ENCODE measurements around the gene GABRB1. TPM values are rescaled to one million over a fixed set of nuclear protein-coding genes. Genes with fewer than 3 reads are reported as not detected.

GABRB1 gene
- polyA plus RNA-seq, 3 donors, result not detected

- Histone ChIP-seq H3K9ac (ENCODE audit: insufficient read depth, low read length, poor library complexity, severe bottlenecking) (no peak overlapping the region), H3K9me3 (replicated peaks in 1 of 2; ENCODE audit: control insufficient read depth in 1 of 2, insufficient read depth in 1 of 2, low read length in 2 of 2) (no peaks in the 10 kb centered on the region), H3K4me1 (ENCODE audit: control insufficient read depth in 1 of 2, insufficient read depth in 2 of 2, low read length in 2 of 2) (no peaks in the 10 kb centered on the region), H3K4me2 (replicated peaks; ENCODE audit: extremely low read depth, low read length, poor library complexity, severe bottlenecking) (no peak overlapping the region), H3K79me2 (ENCODE audit: insufficient read depth, low read length) (no peaks in the 10 kb centered on the region), H2AFZ (ENCODE audit: insufficient read depth, low read depth, low read length, poor library complexity, severe bottlenecking) (no peak overlapping the region), H3K27me3 (ENCODE audit: control insufficient read depth in 2 of 2, insufficient read depth in 2 of 2, low read length in 2 of 2) (peaks cover 0 to 8% of the 10 kb centered on the region in 2 donors), H3K4me3 (replicated peaks in 1 of 3; ENCODE audit: low read depth in 2 of 3, low read length in 3 of 3) (no peak overlapping the region), H4K20me1 (ENCODE audit: insufficient read depth, low read length) (no peaks in the 10 kb centered on the region), H3K36me3 (replicated peaks in 1 of 2; ENCODE audit: control insufficient read depth in 1 of 2, insufficient read depth in 2 of 2, low read length in 2 of 2) (no peaks in the 10 kb centered on the region), H3K27ac (ENCODE audit: low read depth in 1 of 2, low read length in 2 of 2) (no peak overlapping the region)
- Mint-ChIP-seq H3K9me3 (peaks cover 0 to 5% (median 0%) of the 10 kb centered on the region in 7 donors), H3K27me3 (ENCODE audit: low read depth in 3 of 3) (peaks cover 2 to 8% (median 4%) of the 10 kb centered on the region in 3 donors), H3K4me3 (no peak overlapping the region), H3K36me3 (no peaks in the 10 kb centered on the region), H3K27ac (no peak overlapping the region), H3K4me1 (peaks cover 3% of the 10 kb centered on the region)
- DNase-seq, result no peak
- no peak for TF ChIP-seq CTCF (IDR thresholded peaks at IDR 0.05)
- intact Hi-C loops (cut with micrococcal nuclease), result no loop called here
Measured at GRCh38 chr4:47195706-47196105, 164.3 kb downstream of the GABRB1 start.

DNA sequence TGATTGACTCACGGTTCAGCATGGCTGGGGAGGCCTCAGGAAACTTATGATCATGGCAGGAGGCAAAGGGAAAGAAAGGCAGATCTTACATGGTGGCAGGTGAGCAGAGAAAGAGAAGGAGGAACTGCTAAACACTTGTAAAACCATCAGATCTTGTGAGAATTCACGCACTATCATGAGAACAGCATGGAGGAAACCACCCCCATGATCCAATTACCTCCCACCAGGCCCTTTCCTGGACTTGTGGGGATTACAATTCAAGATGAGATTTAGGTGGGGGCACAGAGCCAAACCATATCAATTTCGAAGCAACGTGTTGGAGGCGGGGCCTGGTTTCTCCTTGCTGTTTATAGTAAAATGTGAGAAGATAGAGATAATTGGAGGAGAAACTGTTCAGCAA, 167.4 kb downstream of the GABRB1 start:
- Histone ChIP-seq H4K20me1 (ENCODE audit: insufficient read depth, low read length) (no peaks in the 10 kb centered on the region), H3K27ac (ENCODE audit: low read depth in 1 of 2, low read length in 2 of 2) (no peak overlapping the region), H3K79me2 (ENCODE audit: insufficient read depth, low read length) (no peaks in the 10 kb centered on the region), H3K4me1 (ENCODE audit: control insufficient read depth in 1 of 2, insufficient read depth in 2 of 2, low read length in 2 of 2) (no peaks in the 10 kb centered on the region), H3K4me3 (replicated peaks in 1 of 3; ENCODE audit: low read depth in 2 of 3, low read length in 3 of 3) (no peak overlapping the region), H3K4me2 (replicated peaks; ENCODE audit: extremely low read depth, low read length, poor library complexity, severe bottlenecking) (no peak overlapping the region), H3K36me3 (replicated peaks in 1 of 2; ENCODE audit: control insufficient read depth in 1 of 2, insufficient read depth in 2 of 2, low read length in 2 of 2) (no peaks in the 10 kb centered on the region), H3K9me3 (replicated peaks in 1 of 2; ENCODE audit: control insufficient read depth in 1 of 2, insufficient read depth in 1 of 2, low read length in 2 of 2) (no peaks in the 10 kb centered on the region), H2AFZ (ENCODE audit: insufficient read depth, low read depth, low read length, poor library complexity, severe bottlenecking) (no peak overlapping the region), H3K9ac (ENCODE audit: insufficient read depth, low read length, poor library complexity, severe bottlenecking) (no peak overlapping the region), H3K27me3 (ENCODE audit: control insufficient read depth in 2 of 2, insufficient read depth in 2 of 2, low read length in 2 of 2) (peaks cover 0 to 3% of the 10 kb centered on the region in 2 donors)
- peaks cover 3 to 6% (median 5%) of the 10 kb centered on the region in 3 donors for H3K27me3 Mint-ChIP-seq (ENCODE audit: low read depth in 3 of 3)
- peaks cover 0 to 5% (median 1%) of the 10 kb centered on the region in 7 donors for H3K9me3 Mint-ChIP-seq
- WGBS (ENCODE audit: insufficient coverage), result 73% methylated on average over 4 of the region's 5 CpGs
- DNase-seq, result no peak
- H3K27ac Mint-ChIP-seq, result no peak overlapping the region
- H3K4me3 Mint-ChIP-seq, result no peak overlapping the region
- intact Hi-C loops (cut with micrococcal nuclease), result no loop called here
- TF ChIP-seq CTCF (IDR thresholded peaks at IDR 0.05), result no peak
- H3K4me1 Mint-ChIP-seq, result no peaks in the 10 kb centered on the region
- no peaks in the 10 kb centered on the region for H3K36me3 Mint-ChIP-seq
